SH-SY5Y (cell line): ENCODE data around the gene SIGLEC15.

Experiments used
- GATA2 ChIP-seq: IDR thresholded peaks from 2 replicates; pipeline ENCODE4 v1.6.1; 2011; ENCODE audit warnings: mild to moderate bottlenecking, low read depth, low read length
- GATA3 ChIP-seq: IDR thresholded peaks from 2 replicates; pipeline ENCODE4 v1.6.1; 2011; ENCODE audit warnings: low read depth, mild to moderate bottlenecking, low read length, moderate library complexity

DNA sequence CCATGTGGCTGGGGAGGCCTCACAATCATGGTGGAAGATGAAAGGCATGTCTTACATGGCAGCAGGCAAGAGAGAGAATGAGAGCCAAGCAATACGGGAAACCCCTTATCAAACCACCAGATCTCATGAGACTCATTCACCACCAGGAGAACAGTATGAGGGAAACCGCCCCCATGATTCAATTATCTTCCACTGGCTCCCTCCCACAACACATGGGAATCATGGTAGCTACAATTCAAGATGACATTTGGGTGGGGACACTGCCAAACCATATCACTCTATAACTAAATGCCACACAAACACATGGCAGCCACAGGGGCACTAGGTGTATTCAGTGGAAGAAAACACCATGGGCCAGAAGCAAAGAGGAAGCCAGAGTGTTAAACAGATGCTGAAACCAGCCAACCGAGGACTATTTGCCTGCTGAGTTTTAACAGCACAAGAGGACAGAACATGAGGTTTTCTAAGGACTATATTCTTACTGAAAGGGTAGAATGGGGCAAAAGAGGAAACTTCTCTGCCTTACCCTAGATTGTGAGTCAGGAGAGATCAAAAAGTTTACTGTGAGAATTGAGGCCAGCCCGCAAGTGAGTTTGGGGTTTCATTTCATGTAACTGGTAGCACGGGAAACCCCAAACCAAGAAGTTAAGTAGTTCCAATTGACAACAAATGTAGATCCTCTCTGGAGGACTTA, 49.2 kb downstream of the SIGLEC15 start:
- TF ChIP-seq GATA2 (peak; percentile 12; the same call in 1 of the 2 replicates), GATA3 (no peak)
